Testis (tissue), 3 donors: ENCODE measurements around the gene GLYATL1. TPM values are rescaled to one million over a fixed set of nuclear protein-coding genes. Genes with fewer than 3 reads are reported as not detected.

Experiments
- DNase-seq: peaks from one replicate; pipeline ENCODE4 v3.0.0-alpha.2; 2019
- H3K27ac ChIP-seq, 2 donors: fragments of 200-600 bp; sonication (generic); one replicate each; pipeline ENCODE4 v1.5.1; 2019
- H3K27me3 ChIP-seq: fragments of 200-600 bp; sonication (generic); one replicate; pipeline ENCODE4 v1.5.1; 2019
- H3K36me3 ChIP-seq: fragments of 200-600 bp; sonication (generic); one replicate; pipeline ENCODE4 v1.5.1; 2017; ENCODE audit warnings: low read depth; ENCODE audit errors: missing control alignments
- H3K4me1 ChIP-seq: fragments of 200-600 bp; sonication (generic); one replicate; pipeline ENCODE4 v1.5.1; 2019
- H3K4me3 ChIP-seq, 2 donors: fragments of 200-600 bp; sonication (generic); one replicate each; pipeline ENCODE4 v1.5.1; 2017 to 2019
- H3K9me3 ChIP-seq: fragments of 200-600 bp; sonication (generic); one replicate; pipeline ENCODE4 v1.5.1; 2017
- POLR2A ChIP-seq: fragments of 450-650 bp; IDR thresholded peaks from one replicate; pipeline ENCODE4 v1.6.1; 2017; ENCODE audit warnings: antibody characterized with exemption, mild to moderate bottlenecking, moderate library complexity
- WGBS, 2 donors: methylation state at CpG; one replicate each; pipeline ENCODE4 v1.1.5; 2018; 5-methylcytosine and 5-hydroxymethylcytosine counted together
- intact Hi-C: fragments of 100-400 bp; cut with DNase I; formaldehyde crosslinking; loops from one replicate; pipeline ENCODE4 v1.15.1; 2023; ENCODE audit warnings: low total_unique reads
- polyA plus RNA-seq: library from polyadenylated mRNA; stranded (reverse); fragments of 350-450 nt; fragmentation: Illumina TruSeq; extraction: RNeasy Lipid Tissue Mini Kit (QIAGEN cat#74804); gene quantifications from one replicate; pipeline ENCODE4 v1.2.3, GENCODE V29; 2014; ENCODE audit warnings: low read depth, low replicate concordance; ENCODE audit not compliant: insufficient read depth
- total RNA-seq, 2 donors: library from RNA; depleted of rRNA; stranded (reverse); fragments of >200 nt; gene quantifications; one replicate each; pipeline ENCODE4 v1.2.3, GENCODE V29; 2016
- TF ChIP-seq, protein P1 (sequence below), 3 experiments: fragments of 450-650 bp in 2 of 3; fragments of 200-600 bp in 1 of 3; sonication (generic) in 1 of 3; IDR thresholded peaks; one replicate each; pipeline ENCODE4 v1.5.1; 2016 to 2019; ENCODE audit warnings: antibody characterized with exemption in 3 of 3, mild to moderate bottlenecking in 2 of 3, moderate library complexity in 1 of 3

GLYATL1 gene
- total and polyA plus RNA-seq, 3 donors from 2014 or later: 0.40 to 1.4 TPM; not detected in 1

DNA sequence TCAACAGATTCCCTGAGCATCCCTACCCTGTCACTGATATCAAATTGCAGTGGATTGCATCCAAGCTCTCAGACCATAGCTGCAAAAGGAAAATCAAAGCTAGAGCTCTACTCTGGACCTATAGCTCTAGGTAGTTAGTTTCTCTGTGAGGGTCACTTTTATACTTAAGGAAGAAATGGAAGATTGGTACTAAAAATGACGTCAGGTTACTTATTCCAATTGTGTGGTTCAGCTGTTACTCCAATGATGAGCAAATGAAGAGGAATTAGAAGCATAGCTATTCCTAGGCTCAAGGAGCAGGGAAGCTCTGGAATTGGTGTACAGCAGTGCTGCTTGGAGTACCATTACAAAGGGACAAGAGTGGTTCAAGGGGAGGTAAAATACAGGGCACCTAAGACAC is 36.4 kb upstream of the GLYATL1 start:
- no peak for DNase-seq
- no peaks in the 10 kb centered on the region for H3K36me3 ChIP-seq
- H3K4me3 ChIP-seq: no peak overlapping the region
- no peaks in the 10 kb centered on the region for H3K27me3 ChIP-seq
- whole genome bisulfite sequencing, 2 donors: 78 to 94% methylated on average over 1 of the region's 1 CpG
- peaks cover 3% of the 10 kb centered on the region for H3K4me1 ChIP-seq
- intact Hi-C loops: no loop called here
- TF ChIP-seq POLR2A: no peak
- TF ChIP-seq, protein P1, sequence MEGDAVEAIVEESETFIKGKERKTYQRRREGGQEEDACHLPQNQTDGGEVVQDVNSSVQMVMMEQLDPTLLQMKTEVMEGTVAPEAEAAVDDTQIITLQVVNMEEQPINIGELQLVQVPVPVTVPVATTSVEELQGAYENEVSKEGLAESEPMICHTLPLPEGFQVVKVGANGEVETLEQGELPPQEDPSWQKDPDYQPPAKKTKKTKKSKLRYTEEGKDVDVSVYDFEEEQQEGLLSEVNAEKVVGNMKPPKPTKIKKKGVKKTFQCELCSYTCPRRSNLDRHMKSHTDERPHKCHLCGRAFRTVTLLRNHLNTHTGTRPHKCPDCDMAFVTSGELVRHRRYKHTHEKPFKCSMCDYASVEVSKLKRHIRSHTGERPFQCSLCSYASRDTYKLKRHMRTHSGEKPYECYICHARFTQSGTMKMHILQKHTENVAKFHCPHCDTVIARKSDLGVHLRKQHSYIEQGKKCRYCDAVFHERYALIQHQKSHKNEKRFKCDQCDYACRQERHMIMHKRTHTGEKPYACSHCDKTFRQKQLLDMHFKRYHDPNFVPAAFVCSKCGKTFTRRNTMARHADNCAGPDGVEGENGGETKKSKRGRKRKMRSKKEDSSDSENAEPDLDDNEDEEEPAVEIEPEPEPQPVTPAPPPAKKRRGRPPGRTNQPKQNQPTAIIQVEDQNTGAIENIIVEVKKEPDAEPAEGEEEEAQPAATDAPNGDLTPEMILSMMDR (IDR thresholded peaks at IDR 0.05): no peak
- H3K9me3 ChIP-seq: no peaks in the 10 kb centered on the region
- H3K27ac ChIP-seq: no peak overlapping the region

DNA sequence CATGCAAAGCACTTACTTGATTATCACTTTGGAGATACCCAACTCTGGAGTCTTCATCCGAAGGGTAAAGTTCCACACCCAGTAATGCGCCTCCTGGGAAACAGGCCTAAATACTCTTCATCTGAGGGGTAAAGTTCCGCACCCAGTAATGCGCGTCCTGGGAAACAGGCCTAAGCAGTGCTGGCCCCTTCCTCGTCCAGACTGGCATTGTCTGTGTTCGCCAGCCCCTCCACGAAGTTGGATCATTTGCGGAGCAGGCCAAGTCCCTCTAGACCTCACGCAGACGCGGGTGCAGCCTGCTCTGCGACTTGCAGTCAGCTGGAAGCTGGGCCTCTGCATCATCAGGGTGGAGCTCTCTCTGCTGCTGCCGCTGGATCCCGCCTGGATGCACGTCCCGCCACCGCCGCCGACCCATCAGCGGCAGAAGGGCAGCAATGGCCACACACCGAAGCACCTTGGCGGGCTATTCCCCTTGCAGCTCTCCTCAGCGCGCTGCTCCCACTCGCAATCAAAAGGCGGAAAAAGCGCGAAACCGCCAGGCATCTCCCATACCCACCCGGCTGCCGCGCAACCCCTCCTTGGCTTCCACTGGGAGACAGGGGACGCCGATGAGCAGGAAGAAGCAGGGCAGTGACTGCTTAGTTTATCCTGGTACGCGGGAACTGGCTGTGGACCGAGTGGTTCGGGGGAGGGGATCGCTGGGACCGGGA is 34.1 kb upstream of the GLYATL1 start:
- H3K9me3 ChIP-seq: no peaks in the 10 kb centered on the region
- intact Hi-C loops: no loop called here
- TF ChIP-seq, protein P1 (IDR thresholded peaks at IDR 0.05): no peak
- no peak for TF ChIP-seq POLR2A
- 3 to 6% methylated on average over 17 to 41 of the region's 41 CpGs for WGBS, 2 donors
- DNase-seq: peak; percentile 26
- H3K4me1 ChIP-seq: peaks cover 3% of the 10 kb centered on the region
- H3K27me3 ChIP-seq: no peaks in the 10 kb centered on the region
- H3K4me3 ChIP-seq: peak overlapping the region; percentile 10 to 45
- H3K36me3 ChIP-seq: no peaks in the 10 kb centered on the region
- no peak overlapping the region for H3K27ac ChIP-seq

GRCh38 chr11:58905721-58906547 is 33.4 kb upstream of the GLYATL1 start:
- H3K4me3 ChIP-seq: peak overlapping the region; percentile 10 to 45
- H3K36me3 ChIP-seq: no peaks in the 10 kb centered on the region
- DNase-seq: peak; percentile 74
- no peaks in the 10 kb centered on the region for H3K27me3 ChIP-seq
- H3K4me1 ChIP-seq: peaks cover 3% of the 10 kb centered on the region
- WGBS, 2 donors: 2 to 5% methylated on average over 22 to 33 of the region's 33 CpGs
- no peaks in the 10 kb centered on the region for H3K9me3 ChIP-seq
- TF ChIP-seq, protein P1 (IDR thresholded peaks at IDR 0.05): peak in 2 of 3 experiments; percentile 4 to 7
- TF ChIP-seq POLR2A: no peak
- no peak overlapping the region for H3K27ac ChIP-seq
- intact Hi-C loops: no loop called here

- Histone ChIP-seq H3K4me1 (peaks cover 3% of the 10 kb centered on the region), H3K27ac (no peak overlapping the region), H3K27me3 (no peaks in the 10 kb centered on the region), H3K36me3 (no peaks in the 10 kb centered on the region), H3K4me3 (no peak overlapping the region), H3K9me3 (no peaks in the 10 kb centered on the region)
- TF ChIP-seq, protein P1 (IDR thresholded peaks at IDR 0.05): no peak
- no peak for TF ChIP-seq POLR2A
- intact Hi-C loops: no loop called here
- 82 to 87% methylated on average over 3 of the region's 3 CpGs for WGBS, 2 donors
- no peak for DNase-seq
These were observed 31.5 kb upstream of the GLYATL1 start for GRCh38 chr11:58907780-58908179.
